Psoas muscle (tissue), 8 donors: ENCODE results near the gene FAM167B. TPM values are rescaled to one million over a fixed set of nuclear protein-coding genes. Genes with fewer than 3 reads are reported as not detected.
"Not testable (repeated sequence)": the region's sequence is repeated elsewhere in the genome, so short reads cannot be mapped to it uniquely, and the experiment has no call there.

Experiments used
- ATAC-seq, 4 donors: fragments of 200-7000 bp; cut with Tn5 transposase; one replicate each; pipeline ENCODE4 v1.9.1; 2020; ENCODE audit warnings: moderate library complexity in 3 of 4, mild to moderate bottlenecking in 2 of 4
- DNase-seq, 2 donors: peaks; one replicate each; pipeline ENCODE4 v3.0.0-alpha.2; 2020
- H3K27ac ChIP-seq: fragments of 200-600 bp; one replicate; pipeline ENCODE4 v1.8.0; 2022
- H3K27me3 ChIP-seq, 3 donors: fragments of 200-600 bp in 1 of 3; one replicate each; pipeline versions ENCODE4 v1.6.1 to v1.8.0; 2013 to 2022; ENCODE audit warnings: low read length in 2 of 3, mild to moderate bottlenecking in 2 of 3, moderate library complexity in 1 of 3; ENCODE audit not compliant: insufficient read depth in 3 of 3
- H3K36me3 ChIP-seq, 2 donors: fragments of 200-600 bp in 1 of 2; one replicate each; pipeline versions ENCODE4 v1.6.1 to v1.8.0; 2013 to 2022; ENCODE audit warnings: low read depth in 1 of 2, mild to moderate bottlenecking in 1 of 2, moderate library complexity in 1 of 2; ENCODE audit not compliant: insufficient read depth in 1 of 2
- H3K4me1 ChIP-seq: fragments of 200-600 bp; one replicate; pipeline ENCODE4 v1.8.0; 2022
- H3K4me3 ChIP-seq: fragments of 200-600 bp; one replicate; pipeline ENCODE4 v1.8.0; 2022; ENCODE audit warnings: mild to moderate bottlenecking
- H3K9me3 ChIP-seq: fragments of 200-600 bp; one replicate; pipeline ENCODE4 v1.8.0; 2022
- WGBS, 3 donors: extraction: QIAGEN DNeasy Blood & Tissue Kit; methylation state at CpG; one replicate each; pipeline versions ENCODE4 v1.1.6 to v1.1.7; 2013; 5-methylcytosine and 5-hydroxymethylcytosine counted together
- intact Hi-C, 2 donors: fragments of 100-400 bp; cut with DNase I; formaldehyde crosslinking; loops; one replicate each; pipeline versions ENCODE4 v1.11.0 to v1.14.2; 2022
- polyA plus RNA-seq, 3 donors: library from polyadenylated mRNA; stranded (reverse); fragments of 200-250 nt; gene quantifications; one replicate each; pipeline ENCODE4 v1.2.3, GENCODE V29; 2013
- total RNA-seq, 4 donors: library from RNA; stranded (reverse); fragmentation: NEBNext Ultra II Directional in 2 of 4; extraction: Animal tissue kit (Norgen Biotek cat#: 25700) in 2 of 4; gene quantifications; one replicate each; pipeline versions ENCODE4 v1.2.1 to v1.2.4, GENCODE V29; 2021 to 2023
- TF ChIP-seq, protein P1 (sequence below): fragments of 200-600 bp; IDR thresholded peaks from one replicate; pipeline ENCODE4 v1.8.0; 2022; ENCODE audit warnings: antibody characterized with exemption
- donor health status: healthy with polysubstance abuse.
- donor health status: DM: no; HTN: no; CAD: no; lungs with moderate emphysema.
- donor health status: Bipolar disorder and iron deficiency.
- donor health status: healthy.
- donor health status: DM: yes; HTN: yes; CAD: no.
- donor health status: DM: no; HTN: no; CAD: no.
- donor health status: DM: no; HTN: no; CAD: no.
- donor health status: DM: yes; HTN: yes; CAD: no.

Gene FAM167B
- total and polyA plus RNA-seq, 7 donors = 2.0 to 6.2 (median 3.7) TPM

DNA sequence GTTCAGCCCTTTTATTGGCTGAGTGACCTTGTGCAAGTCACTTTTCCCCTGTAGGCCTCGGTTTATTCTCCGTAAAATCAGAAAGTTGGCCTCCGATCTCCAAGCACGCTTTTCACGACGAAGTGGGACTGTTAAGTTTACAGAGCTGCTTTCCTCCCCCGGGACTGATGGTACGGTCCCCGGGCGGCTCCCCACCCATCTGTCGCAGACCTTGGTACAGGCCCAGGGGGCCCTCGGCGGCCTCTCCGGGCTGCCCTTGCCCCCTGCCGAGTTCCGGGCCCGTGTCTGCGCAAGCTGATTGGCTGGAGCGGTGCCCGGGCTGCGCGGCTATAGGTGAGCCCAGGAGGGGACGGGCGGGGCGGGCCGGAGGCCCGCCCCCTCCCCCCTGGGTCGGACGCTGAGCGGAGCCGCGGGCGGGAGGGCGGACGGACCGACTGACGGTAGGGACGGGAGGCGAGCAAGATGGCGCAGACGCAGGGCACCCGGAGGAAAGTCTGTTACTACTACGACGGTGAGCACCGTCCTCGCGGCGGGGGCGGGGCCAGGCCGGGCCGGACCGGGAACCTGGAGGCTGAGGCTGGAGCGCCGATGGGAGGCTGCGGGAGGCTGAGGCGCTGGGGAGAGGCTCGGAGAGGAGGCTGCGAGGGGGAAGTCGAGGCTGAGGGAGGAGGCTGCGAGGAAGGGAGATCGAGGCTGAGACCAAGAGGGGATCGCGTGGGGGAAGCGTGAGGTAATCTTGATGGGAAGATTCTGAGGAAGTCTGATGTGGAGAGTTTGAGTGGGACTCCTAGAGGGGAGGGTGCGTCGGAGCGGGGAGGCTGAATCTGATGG lies 44.9 kb downstream of the FAM167B start, which contains the start of gene HDAC1:
TSS of gene HDAC1 (plus strand) at position 376 of the 831 bp plus-strand sequence. CDS start at position 463, 87 bp downstream.
- Histone ChIP-seq H3K36me3 (no peaks in the 10 kb centered on the region), H3K4me3 (peak within 1 kb of the TSS; percentile 78), H3K27me3 (no peaks in the 10 kb centered on the region), H3K4me1 (no peaks in the 10 kb centered on the region), H3K27ac (peak within 1 kb of the TSS; percentile 78), H3K9me3 (no peaks in the 10 kb centered on the region)
- WGBS, 3 donors = 0 to 1% (median 1%) methylated on average over 60 to 67 of the region's 67 CpGs
- TF ChIP-seq, protein P1, sequence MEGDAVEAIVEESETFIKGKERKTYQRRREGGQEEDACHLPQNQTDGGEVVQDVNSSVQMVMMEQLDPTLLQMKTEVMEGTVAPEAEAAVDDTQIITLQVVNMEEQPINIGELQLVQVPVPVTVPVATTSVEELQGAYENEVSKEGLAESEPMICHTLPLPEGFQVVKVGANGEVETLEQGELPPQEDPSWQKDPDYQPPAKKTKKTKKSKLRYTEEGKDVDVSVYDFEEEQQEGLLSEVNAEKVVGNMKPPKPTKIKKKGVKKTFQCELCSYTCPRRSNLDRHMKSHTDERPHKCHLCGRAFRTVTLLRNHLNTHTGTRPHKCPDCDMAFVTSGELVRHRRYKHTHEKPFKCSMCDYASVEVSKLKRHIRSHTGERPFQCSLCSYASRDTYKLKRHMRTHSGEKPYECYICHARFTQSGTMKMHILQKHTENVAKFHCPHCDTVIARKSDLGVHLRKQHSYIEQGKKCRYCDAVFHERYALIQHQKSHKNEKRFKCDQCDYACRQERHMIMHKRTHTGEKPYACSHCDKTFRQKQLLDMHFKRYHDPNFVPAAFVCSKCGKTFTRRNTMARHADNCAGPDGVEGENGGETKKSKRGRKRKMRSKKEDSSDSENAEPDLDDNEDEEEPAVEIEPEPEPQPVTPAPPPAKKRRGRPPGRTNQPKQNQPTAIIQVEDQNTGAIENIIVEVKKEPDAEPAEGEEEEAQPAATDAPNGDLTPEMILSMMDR = no peak
- intact Hi-C loops = no loop called here
- peak; percentile 98 to 100 (median 99) for ATAC-seq
- DNase-seq = peak; percentile 95 to 98

DNA sequence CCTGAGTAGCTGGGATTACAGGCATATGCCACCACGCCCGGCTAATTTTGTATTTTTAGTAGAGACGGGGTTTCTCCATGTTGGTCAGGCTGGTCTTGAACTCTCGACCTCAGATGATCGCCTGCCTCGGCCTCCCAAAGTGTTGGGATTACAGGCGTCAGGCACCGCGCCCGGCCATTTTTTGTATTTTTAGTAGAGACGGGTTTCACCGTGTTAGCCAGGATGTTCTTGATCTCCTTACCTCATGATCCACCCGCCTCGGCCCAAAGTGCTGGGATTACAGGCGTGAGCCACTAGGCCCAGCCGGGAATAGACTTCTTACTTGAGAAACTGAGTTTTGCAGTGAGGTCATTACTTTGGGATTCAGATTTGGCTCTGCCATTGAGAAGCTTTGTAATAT lies 51.2 kb downstream of the FAM167B start:
- intact Hi-C loops = loop anchor here in 1 of 2 donors (5.0 kb wide), 1 partner anchor 46 kb away; the partner anchor contains the start of gene LCK
- DNase-seq, H3K27me3 ChIP-seq, ATAC-seq, H3K27ac ChIP-seq, H3K9me3 ChIP-seq, H3K4me1 ChIP-seq, H3K4me3 ChIP-seq: not testable (repeated sequence)
- H3K36me3 ChIP-seq = peaks cover 4 to 15% of the 10 kb centered on the region in 2 donors
- 95 to 96% (median 96%) methylated on average over 16 of the region's 16 CpGs for WGBS, 3 donors

Other genes starting within 250 kb of the FAM167B start
- gene KHDRBS1, start 233.4 kb upstream of the FAM167B start, total RNA-seq = 10 to 100 TPM; 46.5 to 64.5 (median 56.1) TPM
- gene KHDRBS1, start 233.4 kb upstream of the FAM167B start, polyA plus RNA-seq = 10 to 100 TPM; 30.6 to 40.4 (median 38.5) TPM
- gene TMEM39B, start 174.3 kb upstream of the FAM167B start, total RNA-seq = 10 to 100 TPM in 2 of 4 donors, 1 to 10 TPM in 2; 7.2 to 11.5 (median 9.6) TPM
- gene TMEM39B, start 174.3 kb upstream of the FAM167B start, polyA plus RNA-seq = 1 to 10 TPM; 4.7 to 6.3 (median 5.6) TPM
- gene KPNA6, start 139.2 kb upstream of the FAM167B start, total RNA-seq = 10 to 100 TPM; 67.4 to 98.3 (median 91.9) TPM
- 10 to 100 TPM; 13.4 to 51.1 (median 19.3) TPM for gene KPNA6, start 139.2 kb upstream of the FAM167B start, polyA plus RNA-seq
- 10 to 100 TPM; 12.9 to 21.5 (median 19.7) TPM for gene TXLNA, start 67.5 kb upstream of the FAM167B start, total RNA-seq
- 10 to 100 TPM in 2 of 3 donors, 1 to 10 TPM in 1; 8.0 to 15.7 (median 12.6) TPM for gene TXLNA, start 67.5 kb upstream of the FAM167B start, polyA plus RNA-seq
- gene CCDC28B, start 46.6 kb upstream of the FAM167B start, total RNA-seq = 10 to 100 TPM; 38.7 to 69.2 (median 51.3) TPM
- gene CCDC28B, start 46.6 kb upstream of the FAM167B start, polyA plus RNA-seq = 10 to 100 TPM; 22.2 to 63.6 (median 44.3) TPM
- 1 to 10 TPM in 1 of 4 donors, under 1 TPM in 3; 0.24 to 1.1 (median 0.59) TPM for gene IQCC, start 41.6 kb upstream of the FAM167B start, total RNA-seq
- 1 to 10 TPM in 1 of 3 donors, under 1 TPM in 2; 0.46 to 1.2 (median 0.69) TPM for gene IQCC, start 41.6 kb upstream of the FAM167B start, polyA plus RNA-seq
- gene DCDC2B, start 38.1 kb upstream of the FAM167B start, total RNA-seq = not detected
- under 1 TPM in 1 of 3 donors, not detected in 2; 0.04 TPM for gene DCDC2B, start 38.1 kb upstream of the FAM167B start, polyA plus RNA-seq
- gene TMEM234, start 24.9 kb upstream of the FAM167B start, total RNA-seq = 1 to 10 TPM; 2.6 to 7.7 (median 4.5) TPM
- gene TMEM234, start 24.9 kb upstream of the FAM167B start, polyA plus RNA-seq = 1 to 10 TPM; 4.6 to 9.8 (median 7.1) TPM
- gene EIF3I, start 24.8 kb upstream of the FAM167B start, total RNA-seq = 100 to 1,000 TPM; 174 to 238 (median 189) TPM
- gene EIF3I, start 24.8 kb upstream of the FAM167B start, polyA plus RNA-seq = 100 to 1,000 TPM; 260 to 506 (median 336) TPM
- gene LCK, start 4.0 kb downstream of the FAM167B start, total RNA-seq = under 1 TPM; 0.77 to 0.89 (median 0.82) TPM
- under 1 TPM; 0.10 to 0.27 (median 0.26) TPM for gene LCK, start 4.0 kb downstream of the FAM167B start, polyA plus RNA-seq
- 10 to 100 TPM; 11.8 to 17.2 (median 14.6) TPM for gene HDAC1, start 44.9 kb downstream of the FAM167B start, total RNA-seq
- gene HDAC1, start 44.9 kb downstream of the FAM167B start, polyA plus RNA-seq = 10 to 100 TPM; 13.8 to 23.1 (median 17.0) TPM
- 1 to 10 TPM; 5.6 to 9.5 (median 8.8) TPM for gene MARCKSL1, start 89.0 kb downstream of the FAM167B start, total RNA-seq
- 10 to 100 TPM in 2 of 3 donors, 1 to 10 TPM in 1; 9.4 to 12.9 (median 12.2) TPM for gene MARCKSL1, start 89.0 kb downstream of the FAM167B start, polyA plus RNA-seq
- 1 to 10 TPM in 3 of 4 donors, under 1 TPM in 1; 0.98 to 4.0 (median 1.7) TPM for gene FAM229A, start 115.3 kb downstream of the FAM167B start, total RNA-seq
- gene FAM229A, start 115.3 kb downstream of the FAM167B start, polyA plus RNA-seq = 1 to 10 TPM; 1.8 to 3.1 (median 2.1) TPM
- 1 to 10 TPM in 1 of 4 donors, not detected in 3; 1.5 TPM for gene TSSK3, start 115.3 kb downstream of the FAM167B start, total RNA-seq
- 1 to 10 TPM in 1 of 3 donors, under 1 TPM in 2; 0.10 to 4.0 (median 0.12) TPM for gene TSSK3, start 115.3 kb downstream of the FAM167B start, polyA plus RNA-seq
- 10 to 100 TPM; 29.5 to 59.1 (median 34.5) TPM for gene BSDC1, start 147.2 kb downstream of the FAM167B start, total RNA-seq
- 10 to 100 TPM; 25.4 to 68.4 (median 29.6) TPM for gene BSDC1, start 147.2 kb downstream of the FAM167B start, polyA plus RNA-seq
- not detected for gene ZBTB8B, start 217.8 kb downstream of the FAM167B start, total RNA-seq
- under 1 TPM in 2 of 3 donors, not detected in 1; under 0.01 TPM for gene ZBTB8B, start 217.8 kb downstream of the FAM167B start, polyA plus RNA-seq